GM12891 (cell line): ENCODE measurements around the gene PMFBP1.

Experiments
- PAX5 ChIP-seq: IDR thresholded peaks from 2 replicates; pipeline ENCODE4 v1.6.1; 2011; ENCODE audit warnings: low read length, moderate library complexity, mild to moderate bottlenecking; ENCODE audit not compliant: insufficient read depth, severe bottlenecking
- POLR2A ChIP-seq: IDR thresholded peaks from 2 replicates; pipeline ENCODE4 v1.6.1; 2011; ENCODE audit warnings: low read depth, low read length, control low read depth
- POLR2AphosphoS5 ChIP-seq: IDR thresholded peaks from 2 replicates; pipeline ENCODE4 v1.6.1; 2011; ENCODE audit warnings: low read depth, low read length, control low read depth
- POU2F2 ChIP-seq: IDR thresholded peaks from 2 replicates; pipeline ENCODE4 v1.6.1; 2011; ENCODE audit warnings: low read depth, mild to moderate bottlenecking, control low read depth, low read length, moderate library complexity
- SPI1 ChIP-seq: IDR thresholded peaks from 2 replicates; pipeline ENCODE4 v1.6.1; 2011; ENCODE audit warnings: low read depth, low read length, control low read depth
- TAF1 ChIP-seq: IDR thresholded peaks from 2 replicates; pipeline ENCODE4 v1.6.1; 2011; ENCODE audit warnings: low read depth, low read length, control low read depth

GRCh38 chr16:72109300-72109699, 62.7 kb downstream of the PMFBP1 start:
- TF ChIP-seq POLR2A, result no peak
- no peak for TF ChIP-seq POLR2AphosphoS5
- no peak for TF ChIP-seq PAX5
- TF ChIP-seq TAF1, result no peak
- TF ChIP-seq POU2F2, result no peak
- TF ChIP-seq SPI1, result no peak
